Neuronal stem cell (in vitro differentiated cells): Measurements from ENCODE around the gene EIF2B4.

Experiments
- DNase-seq: peaks from one replicate; pipeline ENCODE4 v3.0.0-alpha.2; 2013; ENCODE audit warnings: low spot score
- H2AFZ ChIP-seq: one replicate; pipeline ENCODE4 v1.6.1; 2013; ENCODE audit warnings: mild to moderate bottlenecking, low read length, inconsistent platforms
- H2AK5ac ChIP-seq: 2 replicates; pipeline ENCODE4 v1.6.1; 2013; ENCODE audit warnings: low read depth, mild to moderate bottlenecking, inconsistent platforms, low read length, moderate library complexity, mixed read lengths
- H2BK120ac ChIP-seq: 2 replicates; pipeline ENCODE4 v1.6.1; 2013; ENCODE audit warnings: low read depth, mild to moderate bottlenecking, inconsistent platforms, low read length, moderate library complexity, mixed read lengths
- H2BK12ac ChIP-seq: one replicate; pipeline ENCODE4 v1.6.1; 2013; ENCODE audit warnings: low read length, inconsistent platforms
- H2BK15ac ChIP-seq: 2 replicates; pipeline ENCODE4 v1.6.1; 2013; ENCODE audit warnings: mild to moderate bottlenecking, low read length, inconsistent platforms, mixed read lengths
- H2BK5ac ChIP-seq: one replicate; pipeline ENCODE4 v1.6.1; 2013; ENCODE audit warnings: inconsistent platforms, mild to moderate bottlenecking, low read length, moderate library complexity
- H3K14ac ChIP-seq: one replicate; pipeline ENCODE4 v1.6.1; 2013; ENCODE audit warnings: low read length, inconsistent platforms
- H3K18ac ChIP-seq: 2 replicates; pipeline ENCODE4 v1.6.1; 2013; ENCODE audit warnings: low read length, inconsistent platforms
- H3K23ac ChIP-seq: 2 replicates; pipeline ENCODE4 v1.6.1; 2013; ENCODE audit warnings: low read depth, mild to moderate bottlenecking, mixed read lengths, low read length, inconsistent platforms; ENCODE audit not compliant: poor library complexity
- H3K27ac ChIP-seq: replicated peaks from 3 replicates; pipeline ENCODE4 v1.5.1; 2013; ENCODE audit warnings: low read length, inconsistent platforms
- H3K27me3 ChIP-seq, 3 experiments: 2 replicates each; pipeline ENCODE4 v1.6.1; 2013; ENCODE audit warnings: low read length in 3 of 3, mild to moderate bottlenecking in 2 of 3, inconsistent platforms in 1 of 3, low read depth in 1 of 3, mixed read lengths in 1 of 3, moderate library complexity in 1 of 3; ENCODE audit not compliant: control insufficient read depth in 3 of 3, insufficient read depth in 3 of 3
- H3K36me3 ChIP-seq, 2 donors: replicated peaks in 1 of 2; 2 replicates each; pipeline ENCODE4 v1.6.1; 2013; ENCODE audit warnings: low read length in 2 of 2; ENCODE audit not compliant: control insufficient read depth in 2 of 2, insufficient read depth in 2 of 2
- H3K4ac ChIP-seq: 2 replicates; pipeline ENCODE4 v1.6.1; 2013; ENCODE audit warnings: inconsistent platforms, mild to moderate bottlenecking, low read length, moderate library complexity
- H3K4me1 ChIP-seq, 2 donors: 1 replicate in 1 of 2; 2 replicates in 1 of 2; pipeline ENCODE4 v1.6.1; 2013; ENCODE audit warnings: low read length in 2 of 2, low read depth in 1 of 2; ENCODE audit not compliant: control insufficient read depth in 2 of 2, insufficient read depth in 1 of 2
- H3K4me2 ChIP-seq: one replicate; pipeline ENCODE4 v1.6.1; 2013; ENCODE audit warnings: mild to moderate bottlenecking, low read length, inconsistent platforms; ENCODE audit not compliant: insufficient read depth, poor library complexity, severe bottlenecking
- H3K4me3 ChIP-seq, 2 donors: 2 replicates each; pipeline ENCODE4 v1.5.1; 2013; ENCODE audit warnings: low read length in 2 of 2, mild to moderate bottlenecking in 2 of 2, inconsistent platforms in 1 of 2, moderate library complexity in 1 of 2
- H3K79me1 ChIP-seq: one replicate; pipeline ENCODE4 v1.6.1; 2013; ENCODE audit warnings: low read depth, mild to moderate bottlenecking, inconsistent platforms, low read length, moderate library complexity
- H3K9ac ChIP-seq: one replicate; pipeline ENCODE4 v1.6.1; 2013; ENCODE audit warnings: mild to moderate bottlenecking, low read depth, low read length, inconsistent platforms; ENCODE audit not compliant: poor library complexity
- H3K9me3 ChIP-seq, 2 donors: replicated peaks in 1 of 2; 2 replicates each; pipeline versions ENCODE3 to v1.6.1; 2013; ENCODE audit warnings: low read length in 2 of 2, mild to moderate bottlenecking in 2 of 2, inconsistent platforms in 1 of 2, low read depth in 1 of 2, mixed read lengths in 1 of 2, moderate library complexity in 1 of 2; ENCODE audit not compliant: control insufficient read depth in 2 of 2, insufficient read depth in 1 of 2
- H4K8ac ChIP-seq: one replicate; pipeline ENCODE4 v1.6.1; 2013; ENCODE audit warnings: low read depth, mild to moderate bottlenecking, inconsistent platforms, low read length, moderate library complexity
- H4K91ac ChIP-seq: one replicate; pipeline ENCODE4 v1.6.1; 2013; ENCODE audit warnings: low read length, low read depth, mild to moderate bottlenecking, inconsistent platforms; ENCODE audit not compliant: poor library complexity
- WGBS, 2 donors: extraction: QIAGEN DNeasy Blood & Tissue Kit; methylation state at CpG; one replicate each; pipeline ENCODE4 v1.1.7; 2013; ENCODE audit warnings: missing lambda C conversion rate in 2 of 2, mixed read lengths in 1 of 2; ENCODE audit not compliant: insufficient read length in 2 of 2, insufficient replicate concordance in 1 of 2; ENCODE audit errors: extremely low coverage in 2 of 2; 5-methylcytosine and 5-hydroxymethylcytosine counted together

The EIF2B4 gene

DNA sequence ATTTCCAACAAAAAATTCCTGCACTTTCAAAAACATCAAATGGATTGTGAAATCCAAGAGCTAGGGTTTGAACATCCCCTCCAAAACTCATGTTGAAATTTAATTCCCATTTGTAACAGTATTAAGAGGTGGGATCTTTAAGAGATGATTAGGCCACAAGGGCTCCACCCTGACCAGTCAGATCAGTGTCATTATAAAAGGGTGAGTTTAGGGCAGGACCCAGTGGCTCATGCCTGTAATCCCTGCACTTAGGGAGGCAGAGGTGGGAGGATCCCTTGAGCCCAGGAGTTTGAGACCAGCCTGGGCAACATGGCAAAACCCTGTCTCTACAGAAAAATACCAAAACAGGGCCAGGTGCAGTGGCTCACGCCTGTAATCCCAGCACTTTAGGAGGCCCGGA lies 22.5 kb downstream of the EIF2B4 start:
- no peak for DNase-seq
- WGBS, 2 donors = no CpG with 5 or more reads among the region's 2 CpGs

GRCh38 chr2:27336173-27336572 lies 34.0 kb downstream of the EIF2B4 start:
- H3K79me1 ChIP-seq = no peaks in the 10 kb centered on the region
- no peak overlapping the region for H2BK12ac ChIP-seq
- no peak overlapping the region for H3K4me2 ChIP-seq
- no peak overlapping the region for H4K91ac ChIP-seq
- no peak for DNase-seq
- H3K4ac ChIP-seq = no peak overlapping the region
- no peak overlapping the region for H3K27ac ChIP-seq
- H2AK5ac ChIP-seq = no peak overlapping the region
- no peak overlapping the region for H3K4me3 ChIP-seq
- H3K9me3 ChIP-seq = no peaks in the 10 kb centered on the region
- H3K14ac ChIP-seq = no peak overlapping the region
- no peaks in the 10 kb centered on the region for H3K27me3 ChIP-seq
- H2BK15ac ChIP-seq = no peak overlapping the region
- no CpG with 5 or more reads among the region's 7 CpGs for WGBS, 2 donors
- H3K18ac ChIP-seq = no peak overlapping the region
- peak overlapping the region; percentile 20 for H3K23ac ChIP-seq
- no peak overlapping the region for H3K9ac ChIP-seq
- peaks cover 43 to 94% of the 10 kb centered on the region in 2 donors for H3K36me3 ChIP-seq
- no peaks in the 10 kb centered on the region for H3K4me1 ChIP-seq
- H4K8ac ChIP-seq = no peak overlapping the region
- no peak overlapping the region for H2BK5ac ChIP-seq
- H2BK120ac ChIP-seq = no peak overlapping the region
- H2AFZ ChIP-seq = no peak overlapping the region

More for the DNA sequence above, 22.5 kb downstream of the EIF2B4 start:
- no peak overlapping the region for H3K4ac ChIP-seq
- no peak overlapping the region for H2AK5ac ChIP-seq
- peaks cover 2 to 33% of the 10 kb centered on the region in 2 donors for H3K36me3 ChIP-seq
- no peak overlapping the region for H2BK5ac ChIP-seq
- no peak overlapping the region for H3K14ac ChIP-seq
- no peak overlapping the region for H4K91ac ChIP-seq
- no peak overlapping the region for H3K18ac ChIP-seq
- H2BK120ac ChIP-seq = no peak overlapping the region
- H2AFZ ChIP-seq = no peak overlapping the region
- no peak overlapping the region for H3K27ac ChIP-seq
- H2BK12ac ChIP-seq = no peak overlapping the region
- no peak overlapping the region for H3K4me3 ChIP-seq
- H3K4me1 ChIP-seq = no peaks in the 10 kb centered on the region
- no peak overlapping the region for H2BK15ac ChIP-seq
- peaks cover 7% of the 10 kb centered on the region for H3K79me1 ChIP-seq
- H3K9me3 ChIP-seq = no peaks in the 10 kb centered on the region
- H3K4me2 ChIP-seq = no peak overlapping the region
- H3K23ac ChIP-seq = no peak overlapping the region
- no peaks in the 10 kb centered on the region for H3K27me3 ChIP-seq
- no peak overlapping the region for H4K8ac ChIP-seq
- no peak overlapping the region for H3K9ac ChIP-seq

- H3K79me1 ChIP-seq = no peaks in the 10 kb centered on the region
- no peak overlapping the region for H3K27ac ChIP-seq
- no peak overlapping the region for H3K9ac ChIP-seq
- H2BK15ac ChIP-seq = no peak overlapping the region
- no peak overlapping the region for H3K18ac ChIP-seq
- H3K36me3 ChIP-seq = peaks cover 40 to 94% of the 10 kb centered on the region in 2 donors
- no peaks in the 10 kb centered on the region for H3K9me3 ChIP-seq
- H3K14ac ChIP-seq = no peak overlapping the region
- no peak overlapping the region for H3K4ac ChIP-seq
- no peak for DNase-seq
- H3K4me2 ChIP-seq = no peak overlapping the region
- no peak overlapping the region for H3K4me3 ChIP-seq
- H3K23ac ChIP-seq = no peak overlapping the region
- no peak overlapping the region for H2AFZ ChIP-seq
- H2BK120ac ChIP-seq = no peak overlapping the region
- no peak overlapping the region for H2BK5ac ChIP-seq
- no CpG with 5 or more reads among the region's 3 CpGs for WGBS, 2 donors
- H4K91ac ChIP-seq = no peak overlapping the region
- no peaks in the 10 kb centered on the region for H3K4me1 ChIP-seq
- H3K27me3 ChIP-seq = no peaks in the 10 kb centered on the region
- H2AK5ac ChIP-seq = no peak overlapping the region
- no peak overlapping the region for H2BK12ac ChIP-seq
- H4K8ac ChIP-seq = no peak overlapping the region
Observed at GRCh38 chr2:27335311-27335710, 34.8 kb downstream of the EIF2B4 start.

- Histone ChIP-seq H3K27me3 (no peaks in the 10 kb centered on the region), H3K23ac (no peak overlapping the region), H3K36me3 (peaks cover 29 to 49% of the 10 kb centered on the region in 2 donors), H3K18ac (no peak overlapping the region), H3K4me3 (no peak overlapping the region), H3K4me1 (peaks cover 6 to 12% of the 10 kb centered on the region in 2 donors), H2BK15ac (no peak overlapping the region), H4K91ac (no peak overlapping the region), H2BK12ac (no peak overlapping the region), H2AFZ (no peak overlapping the region), H3K79me1 (peaks cover 2% of the 10 kb centered on the region), H4K8ac (no peak overlapping the region), H3K4me2 (no peak overlapping the region), H3K27ac (no peak overlapping the region), H3K9ac (no peak overlapping the region), H3K9me3 (no peaks in the 10 kb centered on the region), H2AK5ac (no peak overlapping the region), H2BK5ac (no peak overlapping the region), H3K14ac (no peak overlapping the region), H3K4ac (no peak overlapping the region), H2BK120ac (no peak overlapping the region)
- WGBS, 2 donors = no CpG with 5 or more reads among the region's 5 CpGs
- no peak for DNase-seq
Observed at GRCh38 chr2:27324720-27325119, 45.4 kb downstream of the EIF2B4 start.
